ENCODE results near the gene SLAMF1. TPM values are rescaled to one million over a fixed set of nuclear protein-coding genes. Genes with fewer than 3 reads are reported as not detected.

Gene SLAMF1
- polyA plus RNA-seq, 3 donors = 0.13 to 0.65 TPM; not detected in 1

- intact Hi-C loops (cut with micrococcal nuclease) = no loop called here
- H4K20me1 ChIP-seq (ENCODE audit: insufficient read depth, low read length) = no peaks in the 10 kb centered on the region
- H3K27ac Mint-ChIP-seq = peak overlapping the region in 2 of 7 donors; percentile 24 to 71
- H3K4me3 Mint-ChIP-seq = no peak overlapping the region
- H3K9me3 Mint-ChIP-seq = peaks cover 0 to 2% (median 0%) of the 10 kb centered on the region in 7 donors
- peaks cover 21 to 28% of the 10 kb centered on the region in 2 donors for H3K4me1 ChIP-seq (ENCODE audit: control insufficient read depth in 1 of 2, insufficient read depth in 2 of 2, low read length in 2 of 2)
- H3K27ac ChIP-seq (ENCODE audit: low read depth in 1 of 2, low read length in 2 of 2) = no peak overlapping the region
- H3K9ac ChIP-seq (ENCODE audit: insufficient read depth, low read length, poor library complexity, severe bottlenecking) = no peak overlapping the region
- H2AFZ ChIP-seq (ENCODE audit: insufficient read depth, low read depth, low read length, poor library complexity, severe bottlenecking) = no peak overlapping the region
- no peak for DNase-seq
- peaks cover under 1 to 2% (median 1%) of the 10 kb centered on the region in 3 donors for H3K27me3 Mint-ChIP-seq (ENCODE audit: low read depth in 3 of 3)
- TF ChIP-seq, protein P1, sequence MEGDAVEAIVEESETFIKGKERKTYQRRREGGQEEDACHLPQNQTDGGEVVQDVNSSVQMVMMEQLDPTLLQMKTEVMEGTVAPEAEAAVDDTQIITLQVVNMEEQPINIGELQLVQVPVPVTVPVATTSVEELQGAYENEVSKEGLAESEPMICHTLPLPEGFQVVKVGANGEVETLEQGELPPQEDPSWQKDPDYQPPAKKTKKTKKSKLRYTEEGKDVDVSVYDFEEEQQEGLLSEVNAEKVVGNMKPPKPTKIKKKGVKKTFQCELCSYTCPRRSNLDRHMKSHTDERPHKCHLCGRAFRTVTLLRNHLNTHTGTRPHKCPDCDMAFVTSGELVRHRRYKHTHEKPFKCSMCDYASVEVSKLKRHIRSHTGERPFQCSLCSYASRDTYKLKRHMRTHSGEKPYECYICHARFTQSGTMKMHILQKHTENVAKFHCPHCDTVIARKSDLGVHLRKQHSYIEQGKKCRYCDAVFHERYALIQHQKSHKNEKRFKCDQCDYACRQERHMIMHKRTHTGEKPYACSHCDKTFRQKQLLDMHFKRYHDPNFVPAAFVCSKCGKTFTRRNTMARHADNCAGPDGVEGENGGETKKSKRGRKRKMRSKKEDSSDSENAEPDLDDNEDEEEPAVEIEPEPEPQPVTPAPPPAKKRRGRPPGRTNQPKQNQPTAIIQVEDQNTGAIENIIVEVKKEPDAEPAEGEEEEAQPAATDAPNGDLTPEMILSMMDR (IDR thresholded peaks at IDR 0.05) = no peak
- no peaks in the 10 kb centered on the region for H3K36me3 ChIP-seq (replicated peaks in 1 of 2; ENCODE audit: control insufficient read depth in 1 of 2, insufficient read depth in 2 of 2, low read length in 2 of 2)
- no peaks in the 10 kb centered on the region for H3K79me2 ChIP-seq (ENCODE audit: insufficient read depth, low read length)
- no CpG with 5 or more reads among the region's 5 CpGs for WGBS (ENCODE audit: insufficient coverage)
- H3K4me2 ChIP-seq (replicated peaks; ENCODE audit: extremely low read depth, low read length, poor library complexity, severe bottlenecking) = no peak overlapping the region
- H3K36me3 Mint-ChIP-seq = peaks cover 4 to 10% of the 10 kb centered on the region in 2 donors
- H3K4me1 Mint-ChIP-seq = peaks cover 39% of the 10 kb centered on the region
- no peaks in the 10 kb centered on the region for H3K9me3 ChIP-seq (replicated peaks in 1 of 2; ENCODE audit: control insufficient read depth in 1 of 2, insufficient read depth in 1 of 2, low read length in 2 of 2)
- H3K4me3 ChIP-seq (replicated peaks in 1 of 3; ENCODE audit: low read depth in 2 of 3, low read length in 3 of 3) = no peak overlapping the region
- H3K27me3 ChIP-seq (ENCODE audit: control insufficient read depth in 2 of 2, insufficient read depth in 2 of 2, low read length in 2 of 2) = no peaks in the 10 kb centered on the region
Measured at GRCh38 chr1:160637821-160638539, 8.9 kb downstream of the SLAMF1 start.

DNA sequence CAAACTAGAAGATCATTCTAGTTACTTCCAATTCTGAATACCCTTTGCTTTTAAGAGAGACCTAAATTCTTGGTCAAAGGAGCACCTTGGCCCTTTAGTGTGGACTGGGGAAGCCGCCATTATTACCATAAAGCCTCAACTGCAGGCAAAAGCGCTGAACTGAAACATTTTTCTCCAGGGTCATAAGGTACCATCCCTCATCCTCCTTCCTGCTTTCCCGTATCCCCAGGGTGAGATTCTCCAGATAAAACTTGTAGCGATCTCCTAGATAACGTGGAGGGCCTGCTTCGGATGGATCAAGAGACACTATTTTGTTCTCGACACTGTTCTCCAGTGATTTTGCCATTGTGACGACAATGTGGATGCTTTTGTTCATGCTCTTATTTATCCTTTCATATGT lies 9.8 kb downstream of the SLAMF1 start:
- Histone ChIP-seq H3K79me2 (ENCODE audit: insufficient read depth, low read length) (no peaks in the 10 kb centered on the region), H3K27ac (ENCODE audit: low read depth in 1 of 2, low read length in 2 of 2) (no peak overlapping the region), H3K9ac (ENCODE audit: insufficient read depth, low read length, poor library complexity, severe bottlenecking) (no peak overlapping the region), H3K4me3 (replicated peaks in 1 of 3; ENCODE audit: low read depth in 2 of 3, low read length in 3 of 3) (no peak overlapping the region), H4K20me1 (ENCODE audit: insufficient read depth, low read length) (no peaks in the 10 kb centered on the region), H3K4me2 (replicated peaks; ENCODE audit: extremely low read depth, low read length, poor library complexity, severe bottlenecking) (no peak overlapping the region), H3K9me3 (replicated peaks in 1 of 2; ENCODE audit: control insufficient read depth in 1 of 2, insufficient read depth in 1 of 2, low read length in 2 of 2) (no peaks in the 10 kb centered on the region), H3K36me3 (replicated peaks in 1 of 2; ENCODE audit: control insufficient read depth in 1 of 2, insufficient read depth in 2 of 2, low read length in 2 of 2) (no peaks in the 10 kb centered on the region), H2AFZ (ENCODE audit: insufficient read depth, low read depth, low read length, poor library complexity, severe bottlenecking) (no peak overlapping the region), H3K27me3 (ENCODE audit: control insufficient read depth in 2 of 2, insufficient read depth in 2 of 2, low read length in 2 of 2) (no peaks in the 10 kb centered on the region), H3K4me1 (ENCODE audit: control insufficient read depth in 1 of 2, insufficient read depth in 2 of 2, low read length in 2 of 2) (peaks cover 21 to 24% of the 10 kb centered on the region in 2 donors)
- H3K27me3 Mint-ChIP-seq (ENCODE audit: low read depth in 3 of 3) = peaks cover 1 to 2% (median 2%) of the 10 kb centered on the region in 3 donors
- WGBS (ENCODE audit: insufficient coverage) = 100% methylated on average over 7 of the region's 8 CpGs
- H3K9me3 Mint-ChIP-seq = peaks cover 0 to 2% (median 0%) of the 10 kb centered on the region in 7 donors
- DNase-seq = no peak
- no peak overlapping the region for H3K4me3 Mint-ChIP-seq
- peaks cover 41% of the 10 kb centered on the region for H3K4me1 Mint-ChIP-seq
- H3K36me3 Mint-ChIP-seq = peaks cover 4 to 10% of the 10 kb centered on the region in 2 donors
- intact Hi-C loops (cut with micrococcal nuclease) = no loop called here
- TF ChIP-seq, protein P1 (IDR thresholded peaks at IDR 0.05) = no peak
- no peak overlapping the region for H3K27ac Mint-ChIP-seq

Data from CD14-positive monocyte (primary cell).